ENCODE data around the gene SDR9C7. TPM values are rescaled to one million over a fixed set of nuclear protein-coding genes. Genes with fewer than 3 reads are reported as not detected.
"Not testable (repeated sequence)": the region's sequence is repeated elsewhere in the genome, so short reads cannot be mapped to it uniquely, and the experiment has no call there.

Gene SDR9C7
- total and polyA plus RNA-seq, 9 donors = 0.07 to 0.25 (median 0.18) TPM; not detected in 5

DNA sequence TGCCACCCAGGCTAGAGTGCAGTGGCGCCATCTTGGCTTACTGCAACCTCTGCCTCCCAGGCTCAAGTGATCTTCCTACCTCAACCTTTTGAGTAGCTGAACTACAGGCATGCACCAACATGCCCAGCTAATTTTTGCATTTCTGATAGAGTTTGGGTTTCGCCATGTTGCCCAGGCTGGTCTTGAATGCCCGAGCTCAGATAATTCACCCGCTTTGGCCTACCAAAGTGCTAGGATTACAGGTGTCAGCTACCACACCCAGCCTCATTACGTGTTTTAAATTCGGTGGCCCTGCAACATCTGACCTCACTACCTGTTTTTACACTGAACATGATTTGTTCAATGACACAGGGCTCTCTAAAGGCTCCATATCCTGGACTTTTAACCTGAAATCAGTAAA, 46.1 kb upstream of the SDR9C7 start:
- intact Hi-C loops (cut with DNase I) = no loop called here
- Histone ChIP-seq H3K4me3 (no peak overlapping the region), H3K4me1 (ENCODE audit: insufficient read depth) (no peaks in the 10 kb centered on the region), H3K27me3 (no peaks in the 10 kb centered on the region), H3K9me3 (no peaks in the 10 kb centered on the region), H3K36me3 (no peaks in the 10 kb centered on the region), H3K27ac (no peak overlapping the region)
- no peak for DNase-seq
- TF ChIP-seq POLR2A (IDR thresholded peaks at IDR 0.05) = no peak
- TF ChIP-seq EP300 (IDR thresholded peaks at IDR 0.05) = no peak
- TF ChIP-seq, protein P1, sequence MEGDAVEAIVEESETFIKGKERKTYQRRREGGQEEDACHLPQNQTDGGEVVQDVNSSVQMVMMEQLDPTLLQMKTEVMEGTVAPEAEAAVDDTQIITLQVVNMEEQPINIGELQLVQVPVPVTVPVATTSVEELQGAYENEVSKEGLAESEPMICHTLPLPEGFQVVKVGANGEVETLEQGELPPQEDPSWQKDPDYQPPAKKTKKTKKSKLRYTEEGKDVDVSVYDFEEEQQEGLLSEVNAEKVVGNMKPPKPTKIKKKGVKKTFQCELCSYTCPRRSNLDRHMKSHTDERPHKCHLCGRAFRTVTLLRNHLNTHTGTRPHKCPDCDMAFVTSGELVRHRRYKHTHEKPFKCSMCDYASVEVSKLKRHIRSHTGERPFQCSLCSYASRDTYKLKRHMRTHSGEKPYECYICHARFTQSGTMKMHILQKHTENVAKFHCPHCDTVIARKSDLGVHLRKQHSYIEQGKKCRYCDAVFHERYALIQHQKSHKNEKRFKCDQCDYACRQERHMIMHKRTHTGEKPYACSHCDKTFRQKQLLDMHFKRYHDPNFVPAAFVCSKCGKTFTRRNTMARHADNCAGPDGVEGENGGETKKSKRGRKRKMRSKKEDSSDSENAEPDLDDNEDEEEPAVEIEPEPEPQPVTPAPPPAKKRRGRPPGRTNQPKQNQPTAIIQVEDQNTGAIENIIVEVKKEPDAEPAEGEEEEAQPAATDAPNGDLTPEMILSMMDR (IDR thresholded peaks at IDR 0.05) = no peak
- WGBS, 3 donors = 95 to 96% (median 96%) methylated on average over 6 of the region's 6 CpGs

- 93 to 96% (median 94%) methylated on average over 3 of the region's 3 CpGs for WGBS, 3 donors
- no peaks in the 10 kb centered on the region for H3K36me3 ChIP-seq
- intact Hi-C loops (cut with DNase I) = no loop called here
- DNase-seq = no peak
- no peaks in the 10 kb centered on the region for H3K27me3 ChIP-seq
- no peaks in the 10 kb centered on the region for H3K4me1 ChIP-seq (ENCODE audit: insufficient read depth)
- H3K27ac ChIP-seq = no peak overlapping the region
- no peak for TF ChIP-seq EP300 (IDR thresholded peaks at IDR 0.05)
- TF ChIP-seq, protein P1 (IDR thresholded peaks at IDR 0.05) = no peak
- TF ChIP-seq POLR2A (IDR thresholded peaks at IDR 0.05) = no peak
- H3K4me3 ChIP-seq = no peak overlapping the region
- H3K9me3 ChIP-seq = no peaks in the 10 kb centered on the region
These were observed 45.4 kb upstream of the SDR9C7 start for GRCh38 chr12:56979628-56980027.

- 90 to 95% (median 94%) methylated on average over 3 of the region's 3 CpGs for WGBS, 3 donors
- intact Hi-C loops (cut with DNase I) = no loop called here
- no peaks in the 10 kb centered on the region for H3K4me1 ChIP-seq (ENCODE audit: insufficient read depth)
- no peaks in the 10 kb centered on the region for H3K36me3 ChIP-seq
- no peak overlapping the region for H3K27ac ChIP-seq
- no peaks in the 10 kb centered on the region for H3K9me3 ChIP-seq
- DNase-seq = no peak
- TF ChIP-seq EP300 (IDR thresholded peaks at IDR 0.05) (no peak), POLR2A (IDR thresholded peaks at IDR 0.05) (no peak)
- TF ChIP-seq, protein P1 (IDR thresholded peaks at IDR 0.05) = no peak
- H3K27me3 ChIP-seq = no peaks in the 10 kb centered on the region
- no peak overlapping the region for H3K4me3 ChIP-seq
These were observed 44.4 kb upstream of the SDR9C7 start for GRCh38 chr12:56978397-56979138.

DNA sequence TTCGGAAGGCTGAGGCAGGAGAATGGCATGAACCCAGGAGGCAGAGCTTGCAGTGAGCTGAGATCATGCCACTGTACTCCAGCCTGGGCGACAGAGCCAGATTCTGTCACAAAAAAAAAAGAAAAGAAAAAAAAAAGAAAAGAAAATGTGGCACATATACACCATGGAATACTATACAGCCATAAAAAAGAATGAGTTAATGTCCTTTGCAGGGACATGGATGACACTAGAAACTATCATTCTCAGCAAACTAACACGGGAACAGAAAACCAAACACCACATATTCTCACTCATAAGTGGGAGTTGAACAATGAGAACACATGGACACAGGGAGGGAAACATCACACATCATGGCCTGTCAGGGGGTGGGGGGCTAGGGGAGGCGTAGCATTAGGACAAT, 43.2 kb upstream of the SDR9C7 start:
- intact Hi-C loops (cut with DNase I); H3K36me3 ChIP-seq; H3K4me1 ChIP-seq (ENCODE audit: insufficient read depth); H3K27me3 ChIP-seq; H3K4me3 ChIP-seq; H3K27ac ChIP-seq; DNase-seq; H3K9me3 ChIP-seq: not testable (repeated sequence)
- WGBS, 3 donors = 86 to 88% (median 87%) methylated on average over 4 of the region's 4 CpGs

DNA sequence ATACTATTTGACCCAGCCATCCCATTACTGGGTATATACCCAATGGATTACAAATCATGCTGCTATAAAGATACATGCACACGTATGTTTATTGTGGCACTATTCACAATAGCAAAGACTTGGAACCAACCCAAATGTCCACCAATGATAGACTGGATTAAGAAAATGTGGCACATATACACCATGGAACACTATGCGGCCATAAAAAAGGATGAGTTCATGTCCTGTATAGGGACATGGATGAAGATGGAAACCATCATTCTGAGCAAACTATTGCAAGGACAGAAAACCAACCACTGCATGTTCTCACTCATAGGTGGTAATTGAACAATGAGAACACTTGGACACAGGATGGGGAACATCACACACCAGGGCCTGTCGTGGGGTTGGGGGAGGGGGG, 40.0 kb upstream of the SDR9C7 start:
- H3K36me3 ChIP-seq; H3K9me3 ChIP-seq; H3K4me3 ChIP-seq; H3K27me3 ChIP-seq; H3K4me1 ChIP-seq (ENCODE audit: insufficient read depth); DNase-seq; H3K27ac ChIP-seq; intact Hi-C loops (cut with DNase I): not testable (repeated sequence)
- 74 to 96% (median 80%) methylated on average over 3 of the region's 3 CpGs for WGBS, 3 donors

GRCh38 chr12:56968910-56969309, 34.7 kb upstream of the SDR9C7 start:
- 67 to 85% (median 76%) methylated on average over 6 of the region's 6 CpGs for WGBS, 3 donors
- not testable (repeated sequence) for DNase-seq, H3K27me3 ChIP-seq

DNA sequence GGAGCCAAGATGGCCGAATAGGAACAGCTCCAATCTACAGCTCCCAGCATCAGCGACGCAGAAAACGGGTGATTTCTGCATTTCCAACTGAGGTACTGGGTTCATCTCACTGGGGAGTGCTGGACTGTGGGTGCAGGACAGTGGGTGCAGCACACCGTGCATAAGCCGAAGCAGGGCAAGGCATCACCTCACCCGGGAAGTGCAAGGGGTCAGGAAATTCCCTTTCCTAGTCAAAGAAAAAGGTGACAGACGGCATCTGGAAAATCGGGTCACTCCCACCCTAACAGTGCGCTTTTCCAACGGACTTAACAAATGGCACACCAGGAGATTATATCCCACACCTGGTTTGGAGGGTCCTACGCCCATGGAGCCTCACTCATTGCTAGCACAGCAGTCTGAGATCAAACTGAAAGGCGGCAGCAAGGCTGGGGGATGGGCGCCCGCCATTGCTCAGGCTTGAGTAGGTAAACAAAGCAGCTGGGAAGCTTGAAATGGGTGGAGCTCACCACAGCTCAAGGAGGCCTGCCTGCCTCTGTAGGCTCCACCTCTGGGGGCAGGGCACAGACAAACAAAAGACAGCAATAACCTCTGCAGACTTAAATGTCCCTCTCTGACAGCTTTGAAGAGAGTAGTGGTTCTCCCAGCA, 31.9 kb upstream of the SDR9C7 start:
- intact Hi-C loops (cut with DNase I); H3K4me3 ChIP-seq; H3K27me3 ChIP-seq; H3K27ac ChIP-seq; DNase-seq; H3K4me1 ChIP-seq (ENCODE audit: insufficient read depth); H3K36me3 ChIP-seq; H3K9me3 ChIP-seq: not testable (repeated sequence)
- 86 to 94% (median 90%) methylated on average over 15 of the region's 15 CpGs for whole genome bisulfite sequencing, 3 donors

More at GRCh38 chr12:56968910-56969309, 34.7 kb upstream of the SDR9C7 start:
- H3K4me1 ChIP-seq (ENCODE audit: insufficient read depth); H3K9me3 ChIP-seq; H3K36me3 ChIP-seq; H3K4me3 ChIP-seq; H3K27ac ChIP-seq; intact Hi-C loops (cut with DNase I): not testable (repeated sequence)

- H3K36me3 ChIP-seq; H3K27ac ChIP-seq; H3K27me3 ChIP-seq; H3K9me3 ChIP-seq; intact Hi-C loops (cut with DNase I); H3K4me3 ChIP-seq; H3K4me1 ChIP-seq (ENCODE audit: insufficient read depth); DNase-seq: not testable (repeated sequence)
- 92 to 98% (median 96%) methylated on average over 4 of the region's 4 CpGs for WGBS, 3 donors
These were observed 30.9 kb upstream of the SDR9C7 start for GRCh38 chr12:56965124-56965523.
